ENCODE data around the gene FAM83E.

DNA sequence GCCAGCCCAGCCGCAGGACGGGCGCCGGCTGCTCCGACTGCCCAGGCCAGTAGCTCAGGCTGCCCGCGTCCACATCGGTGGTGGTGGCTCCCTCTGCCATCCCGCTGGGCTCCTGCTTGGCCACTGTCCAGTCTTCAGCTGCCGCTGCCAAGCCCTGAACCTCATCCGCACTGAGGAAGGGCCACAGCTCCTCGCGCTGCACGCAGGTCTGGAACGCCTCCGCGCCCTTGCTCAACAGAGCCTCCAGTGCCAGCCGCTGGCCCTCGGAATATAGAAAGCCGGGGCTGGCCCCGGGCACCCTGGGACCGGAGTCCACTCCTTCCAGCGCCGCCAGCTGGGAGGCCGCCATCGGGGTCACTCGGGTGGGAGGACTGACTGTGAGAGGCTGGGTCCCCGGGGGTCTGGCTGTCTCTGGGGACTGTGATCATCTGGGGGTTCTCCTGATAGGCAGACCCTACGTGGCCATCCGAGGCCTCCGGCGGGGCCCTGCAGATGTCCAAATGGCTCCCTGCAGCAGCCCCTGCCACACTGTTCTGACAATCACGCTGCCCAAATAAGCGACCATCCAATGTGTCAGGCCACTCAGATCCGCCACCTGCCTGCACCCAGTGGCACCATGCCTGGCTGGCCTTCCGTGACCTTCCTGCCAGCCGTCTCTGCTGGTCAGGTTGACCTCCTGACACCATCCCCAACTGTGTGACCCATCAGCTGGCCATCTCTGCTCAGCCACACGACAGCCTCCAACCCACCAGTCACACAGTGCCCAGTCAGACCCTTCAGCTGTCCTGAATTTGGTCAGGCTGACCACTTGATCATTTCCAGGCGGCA, 1.6 kb downstream of the FAM83E start:
- TF ChIP-seq SUZ12 (IDR thresholded peaks at IDR 0.05) (no peak), BHLHE40 (IDR thresholded peaks at IDR 0.05; ENCODE audit: borderline replicate concordance) (no peak), ZNF384 (IDR thresholded peaks at IDR 0.05) (no peak), FOXM1 (IDR thresholded peaks at IDR 0.05; ENCODE audit: borderline replicate concordance) (no peak), ELF4 (IDR thresholded peaks at IDR 0.05) (no peak), CTBP1 (IDR thresholded peaks at IDR 0.05; ENCODE audit: borderline replicate concordance) (no peak), FOXK2 (IDR thresholded peaks at IDR 0.05) (no peak), TARDBP (IDR thresholded peaks at IDR 0.05) (no peak)
